Neural progenitor cell (in vitro differentiated cells): ENCODE results near the gene UBE2D2. TPM values are rescaled to one million over a fixed set of nuclear protein-coding genes. Genes with fewer than 3 reads are reported as not detected.

Experiments used
- DNase-seq: peaks from one replicate; pipeline ENCODE4 v3.0.0-alpha.2; 2016; ENCODE audit warnings: low spot score
- H2AFZ ChIP-seq: fragments of 200-600 bp; sonication (generic); replicated peaks from 2 replicates; pipeline ENCODE4 v1.6.1; 2016; ENCODE audit warnings: antibody characterized with exemption
- H3F3A ChIP-seq: fragments of 200-600 bp; sonication (generic); 2 replicates; pipeline ENCODE4 v1.6.1; 2016; ENCODE audit warnings: antibody characterized with exemption, low read depth
- H3K27ac ChIP-seq: fragments of 200-600 bp; sonication (generic); 2 replicates; pipeline ENCODE4 v1.5.1; 2016; ENCODE audit warnings: mild to moderate bottlenecking
- H3K27me3 ChIP-seq: fragments of 200-600 bp; sonication (generic); 2 replicates; pipeline ENCODE4 v1.6.1; 2016; ENCODE audit warnings: mild to moderate bottlenecking, moderate library complexity
- H3K36me3 ChIP-seq: fragments of 200-600 bp; sonication (generic); 2 replicates; pipeline ENCODE4 v1.5.1; 2016
- H3K4me1 ChIP-seq: fragments of 200-600 bp; sonication (generic); 2 replicates; pipeline ENCODE4 v1.6.1; 2016; ENCODE audit warnings: mixed run types
- H3K4me2 ChIP-seq: fragments of 200-600 bp; sonication (generic); 2 replicates; pipeline ENCODE4 v1.6.1; 2016
- H3K4me3 ChIP-seq: fragments of 200-600 bp; sonication (generic); 2 replicates; pipeline ENCODE4 v1.5.1; 2016
- H3K79me2 ChIP-seq: fragments of 200-600 bp; sonication (generic); 2 replicates; pipeline ENCODE4 v1.6.1; 2016; ENCODE audit warnings: low read depth
- H3K9ac ChIP-seq: fragments of 200-600 bp; sonication (generic); 2 replicates; pipeline ENCODE4 v1.6.1; 2016
- H3K9me3 ChIP-seq: fragments of 200-600 bp; sonication (generic); 2 replicates; pipeline ENCODE4 v1.5.1; 2016; ENCODE audit warnings: low read depth
- H4K20me1 ChIP-seq: fragments of 200-600 bp; sonication (generic); 2 replicates; pipeline ENCODE4 v1.6.1; 2016; ENCODE audit warnings: low read depth
- H3K27ac Mint-ChIP-seq: 3 replicates; pipeline ENCODE4 v1.8.0; 2021; ENCODE audit warnings: mixed read lengths
- H3K27me3 Mint-ChIP-seq: 2 replicates; pipeline ENCODE4 v1.8.0; 2022; ENCODE audit warnings: low read depth, mild to moderate bottlenecking, inconsistent platforms, moderate library complexity, mixed read lengths; ENCODE audit not compliant: insufficient read depth
- H3K36me3 Mint-ChIP-seq: 3 replicates; pipeline ENCODE4 v1.8.0; 2021; ENCODE audit warnings: mixed read lengths
- H3K4me1 Mint-ChIP-seq: 3 replicates; pipeline ENCODE4 v1.8.0; 2021; ENCODE audit warnings: mixed read lengths
- H3K4me3 Mint-ChIP-seq: 3 replicates; pipeline ENCODE4 v1.8.0; 2021; ENCODE audit warnings: mild to moderate bottlenecking, moderate library complexity, mixed read lengths
- H3K9me3 Mint-ChIP-seq: 3 replicates; pipeline ENCODE4 v1.8.0; 2020; ENCODE audit warnings: mixed read lengths
- CTCF ChIP-seq: fragments of 200-600 bp; sonication (generic); IDR thresholded peaks from 2 replicates; pipeline ENCODE4 v1.5.1; 2017; ENCODE audit warnings: antibody characterized with exemption, mild to moderate bottlenecking
- EZH2 ChIP-seq: fragments of 200-600 bp; sonication (generic); IDR thresholded peaks from 2 replicates; pipeline ENCODE4 v1.6.1; 2017; ENCODE audit warnings: antibody characterized with exemption, mild to moderate bottlenecking, moderate library complexity
- EZH2phosphoT487 ChIP-seq: fragments of 200-600 bp; sonication (generic); IDR thresholded peaks from 2 replicates; pipeline ENCODE4 v1.6.1; 2017; ENCODE audit warnings: antibody characterized with exemption
- total RNA-seq: library from RNA; depleted of rRNA; stranded (reverse); fragments of >200 nt; gene quantifications from 2 replicates; pipeline ENCODE4 v1.2.3, GENCODE V29; 2015; ENCODE audit warnings: low replicate concordance

UBE2D2 gene
- total RNA-seq, 1 donor from 2014 or later, result 141 TPM

GRCh38 chr5:139653616-139654015 is 92.5 kb downstream of the UBE2D2 start:
- Mint-ChIP-seq H3K27me3 (peaks cover 3% of the 10 kb centered on the region), H3K27ac (peak overlapping the region; percentile 46), H3K36me3 (no peaks in the 10 kb centered on the region), H3K4me3 (peak overlapping the region; percentile 58), H3K4me1 (peaks cover 70% of the 10 kb centered on the region), H3K9me3 (no peaks in the 10 kb centered on the region)
- Histone ChIP-seq H3K36me3 (no peaks in the 10 kb centered on the region), H3K27me3 (no peaks in the 10 kb centered on the region), H3K27ac (no peak overlapping the region), H3K4me3 (no peak overlapping the region), H3K4me2 (peak overlapping the region; percentile 57), H3K9me3 (no peaks in the 10 kb centered on the region), H3K79me2 (peaks cover 82% of the 10 kb centered on the region), H3F3A (peaks cover 55% of the 10 kb centered on the region), H3K4me1 (peaks cover 57% of the 10 kb centered on the region), H4K20me1 (peaks cover 38% of the 10 kb centered on the region), H2AFZ (no peak overlapping the region), H3K9ac (no peak overlapping the region)
- DNase-seq, result peak; percentile 49
- no peak for TF ChIP-seq EZH2phosphoT487
- no peak for TF ChIP-seq EZH2
- TF ChIP-seq CTCF, result no peak

- H3K4me3 Mint-ChIP-seq, result peak overlapping the region; percentile 72
Measured at GRCh38 chr5:139654464-139654863, 93.3 kb downstream of the UBE2D2 start.

GRCh38 chr5:139654871-139655491 is 93.8 kb downstream of the UBE2D2 start:
- Histone ChIP-seq H3K4me1 (peaks cover 71% of the 10 kb centered on the region), H4K20me1 (peaks cover 50% of the 10 kb centered on the region), H3K27me3 (no peaks in the 10 kb centered on the region), H3K36me3 (no peaks in the 10 kb centered on the region), H3K4me2 (peak overlapping the region; percentile 57), H3K9me3 (no peaks in the 10 kb centered on the region), H3K9ac (no peak overlapping the region), H2AFZ (no peak overlapping the region), H3K79me2 (peaks cover 86% of the 10 kb centered on the region), H3F3A (peaks cover 59% of the 10 kb centered on the region), H3K27ac (no peak overlapping the region), H3K4me3 (no peak overlapping the region)
- peak overlapping the region; percentile 72 for H3K4me3 Mint-ChIP-seq
- peak; percentile 61 for DNase-seq
- TF ChIP-seq CTCF, result no peak
- TF ChIP-seq EZH2phosphoT487, result no peak
- TF ChIP-seq EZH2, result no peak
- H3K4me1 Mint-ChIP-seq, result peaks cover 80% of the 10 kb centered on the region
- no peaks in the 10 kb centered on the region for H3K27me3 Mint-ChIP-seq
- no peaks in the 10 kb centered on the region for H3K36me3 Mint-ChIP-seq
- peak overlapping the region; percentile 93 for H3K27ac Mint-ChIP-seq
- H3K9me3 Mint-ChIP-seq, result no peaks in the 10 kb centered on the region

More at GRCh38 chr5:139654464-139654863, 93.3 kb downstream of the UBE2D2 start:
- peaks cover 3% of the 10 kb centered on the region for H3K27me3 Mint-ChIP-seq
- H3K4me1 Mint-ChIP-seq, result peaks cover 76% of the 10 kb centered on the region
- H2AFZ ChIP-seq, result no peak overlapping the region
- no peaks in the 10 kb centered on the region for H3K36me3 ChIP-seq
- H3K4me3 ChIP-seq, result no peak overlapping the region
- H3K27ac Mint-ChIP-seq, result peak overlapping the region; percentile 25
- no peak for DNase-seq
- H3F3A ChIP-seq, result peaks cover 58% of the 10 kb centered on the region
- TF ChIP-seq EZH2 (no peak), CTCF (no peak), EZH2phosphoT487 (no peak)
- H3K79me2 ChIP-seq, result peaks cover 86% of the 10 kb centered on the region
- H4K20me1 ChIP-seq, result peaks cover 45% of the 10 kb centered on the region
- H3K9me3 ChIP-seq, result no peaks in the 10 kb centered on the region
- no peak overlapping the region for H3K9ac ChIP-seq
- H3K4me1 ChIP-seq, result peaks cover 66% of the 10 kb centered on the region
- no peaks in the 10 kb centered on the region for H3K9me3 Mint-ChIP-seq
- H3K27me3 ChIP-seq, result no peaks in the 10 kb centered on the region
- H3K4me2 ChIP-seq, result peak overlapping the region; percentile 57
- no peak overlapping the region for H3K27ac ChIP-seq
- H3K36me3 Mint-ChIP-seq, result no peaks in the 10 kb centered on the region
